B cell (primary cell): ENCODE measurements around the gene PARD3. TPM values are rescaled to one million over a fixed set of nuclear protein-coding genes. Genes with fewer than 3 reads are reported as not detected.

ENCODE experiments used
- ATAC-seq: fragments of 200-7000 bp; cut with Tn5 transposase; one replicate; pipeline ENCODE4 v1.10.0; 2021; ENCODE audit warnings: low read depth, mild to moderate bottlenecking, moderate number of reproducible peaks, moderate library complexity
- CTCF ChIA-PET: fragments of 350-600 bp; sonication (Branson Sonifier 250); formaldehyde crosslinking; loops from one replicate; lab custom pipeline; 2021; ENCODE audit warnings: antibody characterized with exemption, inconsistent platforms; lab: Charles Lee
- POLR2A ChIA-PET: fragments of 350-600 bp; sonication (Branson Sonifier 250); formaldehyde crosslinking; loops from one replicate; lab custom pipeline; 2021; ENCODE audit warnings: antibody characterized with exemption; lab: Charles Lee
- DNase-seq: peaks from one replicate; pipeline ENCODE4 v3.0.0; 2013
- H2AFZ ChIP-seq: 2 replicates; pipeline ENCODE4 v1.6.1; 2012; ENCODE audit warnings: mild to moderate bottlenecking, low read depth, low read length; ENCODE audit not compliant: insufficient read depth, poor library complexity, severe bottlenecking
- H3K27ac ChIP-seq, 2 donors: 1 replicate in 1 of 2; 2 replicates in 1 of 2; pipeline ENCODE4 v1.5.1; 2012 to 2013; ENCODE audit warnings: low read length in 2 of 2, mild to moderate bottlenecking in 2 of 2, moderate library complexity in 1 of 2
- H3K27me3 ChIP-seq, 4 experiments: fragments of 200-600 bp in 1 of 4; sonication (generic) in 1 of 4; replicated peaks in 1 of 4; 1 replicate in 2 of 4; 2 replicates in 2 of 4; pipeline versions ENCODE4 v1.6.1 to v1.7.0; 2013 to 2016; ENCODE audit warnings: low read length in 3 of 4, mild to moderate bottlenecking in 2 of 4, mixed read lengths in 1 of 4, moderate library complexity in 1 of 4; ENCODE audit not compliant: insufficient read depth in 4 of 4, control insufficient read depth in 3 of 4; ENCODE audit errors: control extremely low read depth in 1 of 4
- H3K36me3 ChIP-seq, 2 experiments: replicated peaks in 1 of 2; 1 replicate in 1 of 2; 2 replicates in 1 of 2; pipeline versions ENCODE4 v1.6.1 to v1.7.1; 2013; ENCODE audit warnings: low read length in 1 of 2; ENCODE audit not compliant: insufficient read depth in 2 of 2, control insufficient read depth in 1 of 2; ENCODE audit errors: control extremely low read depth in 1 of 2, extremely low read depth in 1 of 2
- H3K4me1 ChIP-seq, 2 donors: fragments of 200-600 bp in 1 of 2; sonication (generic) in 1 of 2; 1 replicate in 1 of 2; 2 replicates in 1 of 2; pipeline versions ENCODE4 v1.5.1 to v1.6.1; 2013 to 2017; ENCODE audit warnings: low read length in 2 of 2; ENCODE audit not compliant: control insufficient read depth in 2 of 2, insufficient read depth in 2 of 2
- H3K4me2 ChIP-seq: replicated peaks from 2 replicates; pipeline ENCODE3; 2012; ENCODE audit warnings: mild to moderate bottlenecking, low read depth, low read length; ENCODE audit not compliant: poor library complexity, severe bottlenecking
- H3K4me3 ChIP-seq, 5 experiments: fragments of 200-600 bp in 1 of 5; sonication (generic) in 1 of 5; 1 replicate in 3 of 5; 2 replicates in 2 of 5; pipeline versions ENCODE4 v1.5.1 to v1.7.0; 2011 to 2016; ENCODE audit warnings: low read length in 4 of 5, mild to moderate bottlenecking in 4 of 5, low read depth in 2 of 5, control low read depth in 1 of 5, moderate library complexity in 1 of 5; ENCODE audit not compliant: insufficient read depth in 1 of 5; ENCODE audit errors: control extremely low read depth in 1 of 5, extremely low read depth in 1 of 5
- H3K79me2 ChIP-seq: fragments of 200-600 bp; sonication (generic); one replicate; pipeline ENCODE4 v1.6.0; 2016; ENCODE audit warnings: low read length; ENCODE audit not compliant: control insufficient read depth, insufficient read depth
- H3K9ac ChIP-seq: fragments of 200-600 bp; sonication (generic); 2 replicates; pipeline ENCODE4 v1.6.1; 2017; ENCODE audit warnings: mild to moderate bottlenecking, low read length, moderate library complexity
- H3K9me3 ChIP-seq, 3 donors: one replicate each; pipeline versions ENCODE4 v1.6.1 to v1.7.1; 2013; ENCODE audit warnings: low read length in 2 of 3; ENCODE audit not compliant: control insufficient read depth in 2 of 3, insufficient read depth in 1 of 3; ENCODE audit errors: control extremely low read depth in 1 of 3
- H4K20me1 ChIP-seq: 2 replicates; pipeline ENCODE4 v1.6.0; 2012; ENCODE audit warnings: mild to moderate bottlenecking, low read length; ENCODE audit not compliant: insufficient read depth, control insufficient read depth, poor library complexity, severe bottlenecking
- H3K27ac Mint-ChIP-seq: one replicate; pipeline ENCODE4 v1.8.0; 2021; ENCODE audit warnings: mixed read lengths
- H3K27me3 Mint-ChIP-seq: one replicate; pipeline ENCODE4 v1.8.0; 2021; ENCODE audit warnings: mixed read lengths
- H3K4me1 Mint-ChIP-seq: one replicate; pipeline ENCODE4 v1.8.0; 2021; ENCODE audit warnings: mixed read lengths
- H3K4me3 Mint-ChIP-seq: one replicate; pipeline ENCODE4 v1.8.0; 2021; ENCODE audit warnings: mixed read lengths
- H3K9me3 Mint-ChIP-seq: one replicate; pipeline ENCODE4 v1.8.0; 2022; ENCODE audit warnings: mixed read lengths; ENCODE audit not compliant: insufficient read depth
- EZH2 ChIP-seq: IDR thresholded peaks from 2 replicates; pipeline ENCODE4 v1.6.1; 2012; ENCODE audit warnings: borderline replicate concordance, low read depth, mild to moderate bottlenecking, moderate library complexity, low read length; ENCODE audit not compliant: insufficient read depth, poor library complexity, severe bottlenecking
- WGBS: methylation state at CpG from one replicate; pipeline ENCODE4 v1.1.5; 2013; ENCODE audit warnings: missing lambda C conversion rate; ENCODE audit not compliant: insufficient coverage; 5-methylcytosine and 5-hydroxymethylcytosine counted together
- intact Hi-C: fragments of 100-400 bp; cut with micrococcal nuclease; formaldehyde crosslinking; loops from one replicate; pipeline ENCODE4 v1.10.0; 2022
- polyA plus RNA-seq: library from polyadenylated mRNA; depleted of rRNA; stranded (reverse); fragments of >200 nt; gene quantifications from 2 replicates; pipeline ENCODE4 v1.2.3, GENCODE V29; 2012
- total RNA-seq, 2 donors: library from RNA; stranded (reverse); fragments of 120-200 nt in 1 of 2; gene quantifications; 1 replicate in 1 of 2; 2 replicates in 1 of 2; pipeline versions ENCODE4 v1.2.3 to v1.2.4, GENCODE V29; 2013 to 2022
- TF ChIP-seq, protein P1 (sequence below): fragments of 200-600 bp; IDR thresholded peaks from one replicate; pipeline ENCODE4 v1.8.0; 2022; ENCODE audit warnings: antibody characterized with exemption, mild to moderate bottlenecking

Gene PARD3
- total and polyA plus RNA-seq, 2 donors (not counting 1 experiment from before 2014, with no cell fraction given), result not detected

DNA sequence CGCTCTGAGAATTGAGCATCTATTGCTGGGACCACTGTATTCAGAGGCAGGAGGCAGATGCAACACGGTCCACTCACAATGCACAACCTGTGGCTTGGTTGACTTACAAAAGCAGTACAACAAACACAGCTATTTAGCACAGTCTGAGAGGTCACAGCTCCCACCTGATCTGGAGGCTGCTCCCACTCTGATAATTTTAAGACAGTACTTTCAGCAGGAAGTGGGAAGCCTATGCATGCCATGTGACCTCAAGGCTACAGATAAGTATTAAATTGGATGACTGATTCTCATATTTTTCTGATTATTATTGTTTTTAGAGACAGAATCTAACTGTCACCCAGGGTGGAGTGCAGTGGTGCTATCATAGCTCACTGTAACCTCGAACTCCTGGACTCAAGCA is 659.3 kb downstream of the PARD3 start:
- no peak overlapping the region for H3K27ac Mint-ChIP-seq
- 67% methylated on average over 1 of the region's 3 CpGs for WGBS
- H3K4me1 ChIP-seq, result no peaks in the 10 kb centered on the region
- no peak overlapping the region for H3K4me2 ChIP-seq
- H3K27ac ChIP-seq, result no peak overlapping the region
- DNase-seq, result no peak
- no peak overlapping the region for H3K9ac ChIP-seq
- H3K27me3 ChIP-seq, result no peaks in the 10 kb centered on the region
- no peak for TF ChIP-seq EZH2
- TF ChIP-seq, protein P1, sequence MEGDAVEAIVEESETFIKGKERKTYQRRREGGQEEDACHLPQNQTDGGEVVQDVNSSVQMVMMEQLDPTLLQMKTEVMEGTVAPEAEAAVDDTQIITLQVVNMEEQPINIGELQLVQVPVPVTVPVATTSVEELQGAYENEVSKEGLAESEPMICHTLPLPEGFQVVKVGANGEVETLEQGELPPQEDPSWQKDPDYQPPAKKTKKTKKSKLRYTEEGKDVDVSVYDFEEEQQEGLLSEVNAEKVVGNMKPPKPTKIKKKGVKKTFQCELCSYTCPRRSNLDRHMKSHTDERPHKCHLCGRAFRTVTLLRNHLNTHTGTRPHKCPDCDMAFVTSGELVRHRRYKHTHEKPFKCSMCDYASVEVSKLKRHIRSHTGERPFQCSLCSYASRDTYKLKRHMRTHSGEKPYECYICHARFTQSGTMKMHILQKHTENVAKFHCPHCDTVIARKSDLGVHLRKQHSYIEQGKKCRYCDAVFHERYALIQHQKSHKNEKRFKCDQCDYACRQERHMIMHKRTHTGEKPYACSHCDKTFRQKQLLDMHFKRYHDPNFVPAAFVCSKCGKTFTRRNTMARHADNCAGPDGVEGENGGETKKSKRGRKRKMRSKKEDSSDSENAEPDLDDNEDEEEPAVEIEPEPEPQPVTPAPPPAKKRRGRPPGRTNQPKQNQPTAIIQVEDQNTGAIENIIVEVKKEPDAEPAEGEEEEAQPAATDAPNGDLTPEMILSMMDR, result no peak
- intact Hi-C loops, result no loop called here
- H3K9me3 ChIP-seq, result no peaks in the 10 kb centered on the region
- H2AFZ ChIP-seq, result no peak overlapping the region
- no peaks in the 10 kb centered on the region for H3K36me3 ChIP-seq
- no peak for ATAC-seq
- no peaks in the 10 kb centered on the region for H3K9me3 Mint-ChIP-seq
- POLR2A ChIA-PET, result no interaction called here
- no peak overlapping the region for H3K4me3 ChIP-seq
- no peaks in the 10 kb centered on the region for H3K79me2 ChIP-seq
- CTCF ChIA-PET, result no interaction called here
- no peaks in the 10 kb centered on the region for H3K27me3 Mint-ChIP-seq
- H4K20me1 ChIP-seq, result no peaks in the 10 kb centered on the region
- no peak overlapping the region for H3K4me3 Mint-ChIP-seq
- H3K4me1 Mint-ChIP-seq, result no peaks in the 10 kb centered on the region

DNA sequence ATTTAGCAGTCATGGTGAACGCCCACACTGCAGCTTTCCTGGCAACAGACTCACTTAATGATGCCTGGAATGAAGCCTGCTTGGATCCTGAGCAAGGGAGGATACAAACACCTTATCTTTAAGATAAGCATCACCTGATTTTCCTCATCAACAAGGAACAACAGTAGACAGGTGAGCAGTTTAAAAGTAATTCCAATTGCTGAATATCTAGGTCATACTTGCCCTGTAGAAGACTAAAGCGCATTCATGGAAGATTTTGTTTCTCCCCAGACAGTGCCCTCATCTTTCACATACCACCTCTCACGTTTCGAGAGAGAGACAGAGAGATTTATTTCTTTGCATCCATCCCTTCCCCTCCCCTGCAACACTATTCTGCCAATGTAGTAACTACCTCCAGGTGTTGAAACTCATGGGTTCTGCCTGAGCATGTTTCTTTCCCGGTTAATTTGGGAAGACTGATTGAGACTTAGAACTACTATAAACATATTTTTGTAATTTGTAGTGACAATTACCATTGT is 660.7 kb downstream of the PARD3 start:
- H3K27me3 Mint-ChIP-seq, result no peaks in the 10 kb centered on the region
- 81% methylated on average over 3 of the region's 5 CpGs for WGBS
- no peak overlapping the region for H3K27ac Mint-ChIP-seq
- no peaks in the 10 kb centered on the region for H3K9me3 ChIP-seq
- no peaks in the 10 kb centered on the region for H4K20me1 ChIP-seq
- H3K4me3 Mint-ChIP-seq, result no peak overlapping the region
- H3K27ac ChIP-seq, result no peak overlapping the region
- H2AFZ ChIP-seq, result no peak overlapping the region
- no peak for DNase-seq
- ATAC-seq, result no peak
- no peaks in the 10 kb centered on the region for H3K9me3 Mint-ChIP-seq
- no peaks in the 10 kb centered on the region for H3K4me1 ChIP-seq
- intact Hi-C loops, result no loop called here
- H3K4me1 Mint-ChIP-seq, result no peaks in the 10 kb centered on the region
- no peak overlapping the region for H3K4me3 ChIP-seq
- no peak for TF ChIP-seq EZH2
- TF ChIP-seq, protein P1, result no peak
- no peak overlapping the region for H3K9ac ChIP-seq
- H3K27me3 ChIP-seq, result no peaks in the 10 kb centered on the region
- CTCF ChIA-PET, result no interaction called here
- POLR2A ChIA-PET, result no interaction called here
- H3K4me2 ChIP-seq, result no peak overlapping the region
- H3K36me3 ChIP-seq, result no peaks in the 10 kb centered on the region
- no peaks in the 10 kb centered on the region for H3K79me2 ChIP-seq
